GM19238 (cell line): Measurements from ENCODE around the gene SLC49A3.
"Not testable (repeated sequence)": the region's sequence is repeated elsewhere in the genome, so short reads cannot be mapped to it uniquely, and the experiment has no call there.

Experiments used
- DNase-seq: peaks from one replicate; pipeline ENCODE4 v3.0.0; 2011; ENCODE audit warnings: low spot score; ENCODE audit not compliant: insufficient read length

The SLC49A3 gene

GRCh38 chr4:654503-654845 is 34.5 kb downstream of the SLC49A3 start:
- no peak for DNase-seq

DNA sequence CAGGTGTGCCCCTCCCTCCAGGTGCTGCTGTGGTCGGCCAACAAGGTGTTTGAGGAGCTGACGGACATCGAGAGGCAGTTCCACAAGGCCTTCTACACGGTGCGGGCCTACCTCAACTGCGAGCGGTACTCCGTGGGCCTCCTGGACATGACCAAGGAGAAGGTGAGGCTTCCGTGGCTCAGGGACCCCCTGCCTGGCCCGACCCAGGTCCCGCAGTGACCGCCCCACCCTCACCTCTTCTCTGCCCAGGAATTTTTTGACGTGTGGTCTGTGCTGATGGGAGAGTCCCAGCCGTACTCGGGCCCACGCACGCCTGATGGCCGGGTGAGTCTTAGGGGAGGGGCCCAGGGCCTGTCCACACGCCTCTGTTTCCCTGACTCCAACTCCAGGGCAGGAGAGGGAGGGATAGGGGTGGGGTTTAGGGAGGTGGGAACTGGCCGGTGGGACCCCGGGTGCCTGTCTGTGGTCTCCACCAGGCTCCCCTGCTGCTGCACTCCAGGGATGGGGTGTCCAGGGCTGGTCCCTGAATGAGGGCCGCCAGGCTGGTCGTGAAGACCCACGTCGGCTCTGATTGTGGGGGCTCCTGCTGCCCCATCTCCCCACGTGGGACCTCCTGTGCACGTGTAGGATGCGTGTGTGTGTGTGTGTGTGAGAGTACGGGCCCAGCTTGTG is 35.0 kb downstream of the SLC49A3 start:
- DNase-seq, result no peak

DNA sequence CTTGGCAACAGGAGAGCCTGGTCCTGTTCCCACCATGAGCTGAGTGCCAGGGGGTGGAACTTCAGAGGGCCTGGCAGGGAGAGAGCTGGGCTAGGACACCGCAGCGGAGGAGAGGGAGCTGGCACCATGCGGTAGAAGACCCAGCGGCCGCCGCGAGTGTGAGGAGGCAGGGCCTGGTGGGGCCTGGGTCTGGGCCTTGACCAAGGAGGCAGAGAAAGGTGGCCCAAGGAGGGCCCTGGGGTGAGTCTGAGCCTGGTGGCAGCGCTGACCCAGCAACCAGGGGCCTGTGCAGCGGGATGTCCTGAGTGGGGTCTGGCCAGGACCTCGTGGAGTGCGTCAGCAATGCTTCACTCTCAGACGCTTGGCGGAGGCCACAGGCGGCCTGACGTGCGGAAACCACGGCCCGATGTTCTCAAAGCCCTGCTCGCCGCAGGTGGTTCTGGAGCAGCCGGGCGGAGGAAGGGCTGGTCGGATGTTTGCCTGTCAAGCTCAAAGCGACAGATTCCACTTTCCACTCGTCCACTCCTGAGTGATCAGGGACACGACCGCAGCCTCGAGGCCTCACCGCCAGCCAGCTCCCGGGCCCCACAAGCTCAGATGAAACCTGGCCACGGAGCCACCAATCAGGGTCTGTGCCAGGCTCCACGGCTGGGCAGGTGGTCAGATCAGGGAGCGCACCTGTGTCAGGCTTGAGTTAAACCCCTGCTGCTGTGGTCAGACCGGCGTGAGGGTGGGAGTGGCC is 35.7 kb downstream of the SLC49A3 start:
- DNase-seq, result no peak

DNA sequence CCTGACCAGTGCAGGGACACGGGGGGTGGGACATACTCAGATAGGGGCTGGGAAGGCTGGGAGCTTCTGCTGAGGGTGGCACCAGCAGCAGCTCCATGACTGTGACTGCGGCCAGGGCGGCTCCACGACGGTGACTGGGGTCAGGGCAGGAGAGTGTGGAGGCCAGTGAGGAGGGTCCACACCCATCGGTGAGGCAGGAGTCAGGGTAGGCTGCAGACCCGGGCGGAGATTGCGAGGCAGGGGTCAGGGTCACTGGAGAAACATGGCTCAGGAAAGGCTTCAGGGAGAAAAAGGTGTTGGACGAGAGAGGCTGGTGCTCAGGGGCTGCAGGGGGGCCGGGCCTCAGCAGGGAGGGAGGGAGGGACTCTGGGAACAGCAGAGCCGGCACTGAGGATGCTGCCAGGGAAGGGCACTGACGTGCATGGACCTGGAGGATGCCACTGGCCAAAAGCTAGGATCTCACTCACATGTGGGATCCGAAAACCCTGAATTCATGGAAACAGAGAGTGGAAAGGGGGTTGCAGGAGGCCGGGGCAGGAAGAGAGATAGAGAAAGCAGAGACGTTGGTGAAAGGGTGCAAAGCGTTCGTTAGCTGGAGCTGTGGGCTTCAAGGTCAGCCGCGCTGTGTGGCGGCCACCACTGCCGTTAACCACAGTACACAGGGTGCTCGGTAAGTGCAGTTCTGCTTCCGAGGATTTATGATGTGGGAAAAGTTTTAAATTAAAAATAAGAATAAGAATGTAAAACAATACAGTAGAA is 36.9 kb downstream of the SLC49A3 start:
- DNase-seq, result no peak

DNA sequence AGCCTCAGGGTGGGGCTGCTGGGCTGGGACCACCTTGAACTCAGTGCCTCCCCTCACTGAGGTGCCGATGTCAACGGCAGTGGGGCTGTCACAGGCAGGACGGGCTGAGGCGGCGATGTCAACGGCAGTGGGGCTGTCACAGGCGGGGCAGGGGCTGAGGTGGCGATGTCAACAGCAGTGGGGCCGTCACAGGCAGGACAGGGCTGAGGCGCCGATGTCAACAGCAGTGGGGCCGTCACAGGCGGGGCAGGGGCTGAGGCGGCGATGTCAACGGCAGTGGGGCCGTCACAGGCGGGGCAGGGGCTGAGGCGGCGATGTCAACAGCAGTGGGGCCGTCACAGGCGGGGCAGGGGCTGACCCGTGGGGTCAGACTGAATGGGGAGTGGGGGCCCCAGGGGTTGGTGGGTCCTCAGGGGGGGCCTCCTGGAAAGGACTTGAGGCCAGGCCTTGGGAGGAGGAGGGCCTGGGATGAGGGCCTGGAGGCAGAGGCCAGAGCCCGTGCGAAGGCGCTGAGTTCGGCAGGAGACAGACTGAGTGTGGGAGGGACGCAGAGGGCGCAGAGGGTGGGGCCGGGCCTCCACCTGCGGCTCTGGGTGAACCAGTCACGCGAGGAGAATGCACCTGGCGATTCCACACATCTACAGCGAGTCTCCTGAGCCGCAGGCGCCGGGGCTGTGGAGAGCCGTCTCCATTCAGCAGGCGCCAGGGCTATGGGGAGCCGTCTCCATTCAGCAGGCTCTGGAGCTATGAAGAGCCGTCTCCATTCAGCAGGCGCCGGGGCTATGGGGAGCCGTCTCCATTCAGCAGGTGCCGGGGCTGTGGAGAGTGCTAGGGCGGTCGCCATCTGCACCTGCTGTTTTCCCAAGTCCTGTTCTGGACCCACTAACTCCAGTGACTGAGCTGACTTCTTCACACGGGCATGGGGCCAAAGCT is 37.7 kb downstream of the SLC49A3 start:
- no peak for DNase-seq

DNA sequence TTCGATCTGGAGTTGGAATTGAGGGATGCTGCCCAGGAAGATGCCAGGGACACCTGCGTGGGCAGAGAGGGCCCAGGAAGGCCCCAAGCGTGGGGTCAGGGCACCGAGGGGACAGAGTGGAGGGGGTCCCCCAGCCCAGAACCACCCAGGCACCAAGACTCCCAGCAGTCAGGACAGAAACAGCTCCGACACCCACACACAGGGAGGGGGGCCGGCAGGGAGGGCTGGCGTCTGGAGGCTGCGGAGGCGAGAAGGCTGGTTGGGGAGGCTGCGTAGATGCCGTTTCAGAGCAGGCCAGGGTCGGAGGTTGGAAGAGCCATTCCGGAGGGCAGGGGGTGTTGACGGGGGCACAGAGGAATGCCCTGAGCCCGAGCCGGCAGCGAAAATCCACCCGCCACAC is 38.5 kb downstream of the SLC49A3 start:
- no peak for DNase-seq

DNA sequence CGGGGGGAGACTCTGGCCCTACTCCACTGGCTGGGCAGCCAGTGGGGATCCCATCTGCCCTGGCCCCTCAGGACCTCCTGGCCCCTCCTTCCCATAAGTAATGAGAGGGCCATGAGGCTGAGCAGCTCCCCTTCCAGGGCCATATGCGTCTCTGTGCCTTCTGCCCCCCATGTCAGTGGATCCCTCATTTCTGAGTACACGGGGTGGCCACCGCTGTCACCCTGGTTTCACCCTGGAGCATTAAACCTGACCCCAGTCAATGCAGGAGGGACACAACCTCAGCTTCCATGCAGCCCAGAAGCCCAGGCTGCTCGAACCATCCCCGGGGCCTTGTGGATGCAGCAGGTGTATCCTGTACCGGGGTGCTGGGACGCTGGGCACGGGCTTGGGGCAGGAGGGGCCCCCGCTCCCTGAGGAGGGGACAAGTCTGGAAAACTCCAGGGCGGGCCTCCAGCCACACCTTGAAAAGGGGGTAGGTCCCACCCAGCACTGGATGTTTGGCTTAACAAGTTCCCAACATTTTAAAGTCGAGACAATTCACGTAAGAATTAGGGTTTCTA is 39.1 kb downstream of the SLC49A3 start:
- no peak for DNase-seq

DNA sequence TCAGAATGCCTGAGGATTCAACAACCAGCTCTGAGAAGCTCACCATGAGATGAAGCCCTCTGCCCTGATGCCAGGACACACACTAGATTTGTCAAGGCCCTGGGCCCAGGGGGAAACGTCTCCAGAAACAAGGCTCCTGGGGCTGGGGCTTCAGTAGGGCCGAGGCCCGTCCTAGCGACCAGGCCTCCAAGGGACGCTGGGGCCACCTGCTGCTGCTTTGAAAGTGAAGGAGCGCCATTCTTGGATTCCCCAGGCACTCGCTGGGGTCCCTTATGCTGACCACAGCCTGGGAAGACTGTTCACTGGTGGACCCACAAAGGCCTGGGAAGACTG is 39.7 kb downstream of the SLC49A3 start:
- DNase-seq, result no peak

GRCh38 chr4:648579-649292 is 40.2 kb downstream of the SLC49A3 start:
- no peak for DNase-seq

DNA sequence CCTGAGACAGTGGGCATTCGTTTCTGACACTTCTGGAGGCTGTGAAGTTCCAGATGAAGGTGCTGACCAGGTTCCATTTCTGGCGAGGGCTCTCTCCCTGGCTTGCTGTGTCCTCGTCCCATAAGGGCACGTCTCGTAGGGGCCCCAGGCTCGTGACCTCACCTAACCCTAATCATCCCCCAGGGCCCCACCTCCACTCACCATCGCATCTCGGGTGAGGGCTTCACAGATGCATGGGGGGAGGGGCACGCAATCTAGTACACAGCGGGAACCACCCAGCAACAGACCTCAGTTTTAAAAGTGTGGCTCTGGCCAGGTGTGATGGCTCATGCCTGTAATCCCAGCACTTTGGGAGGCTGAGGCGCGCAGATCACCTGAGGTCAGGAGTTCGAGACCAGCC is 41.5 kb downstream of the SLC49A3 start:
- DNase-seq, result no peak

- DNase-seq, result no peak
Measured at GRCh38 chr4:646460-646859, 42.5 kb downstream of the SLC49A3 start.

GRCh38 chr4:642366-642765 is 46.6 kb downstream of the SLC49A3 start:
- not testable (repeated sequence) for DNase-seq

GRCh38 chr4:637536-638280 is 51.2 kb downstream of the SLC49A3 start:
- DNase-seq, result no peak

GRCh38 chr4:636628-637159 is 52.3 kb downstream of the SLC49A3 start:
- DNase-seq, result no peak

DNA sequence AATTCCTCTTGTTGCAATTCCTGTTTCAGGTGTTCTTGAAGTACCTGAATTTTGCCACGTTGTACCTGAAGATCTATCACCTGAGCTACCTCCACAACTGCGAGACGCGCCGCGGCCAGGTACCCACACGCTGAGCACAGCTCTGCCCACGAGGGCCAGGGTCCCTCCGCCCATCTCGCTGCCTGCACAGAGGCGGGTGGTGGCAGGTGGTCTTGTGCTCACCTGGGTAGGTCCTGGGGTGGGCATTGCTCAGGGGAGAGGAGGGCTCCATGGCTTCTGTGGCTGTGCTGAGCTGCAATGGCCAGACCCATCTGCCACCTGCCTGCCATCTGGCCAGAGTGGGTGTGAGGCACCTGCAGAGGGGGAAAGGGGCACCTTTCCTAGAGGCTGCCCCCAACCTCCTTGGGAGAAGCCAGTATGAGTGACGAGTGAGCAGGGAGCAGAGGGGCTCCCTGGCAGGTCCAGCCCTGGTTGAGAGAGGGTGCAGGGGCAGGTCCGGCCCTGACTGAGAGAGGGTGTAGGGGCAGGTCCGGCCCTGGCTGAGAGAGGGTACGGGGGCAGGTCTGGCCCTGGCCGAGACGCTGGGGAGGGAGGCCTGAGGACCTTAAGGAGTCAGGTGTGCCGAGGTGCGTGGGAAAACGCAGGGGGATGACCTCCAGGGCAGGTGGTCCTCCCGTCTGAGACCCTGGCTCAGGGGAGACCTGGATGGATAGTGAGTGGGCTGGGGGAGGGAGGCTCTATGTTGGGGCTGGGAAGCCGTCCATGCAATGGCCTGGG is 52.9 kb downstream of the SLC49A3 start:
- DNase-seq, result no peak

DNA sequence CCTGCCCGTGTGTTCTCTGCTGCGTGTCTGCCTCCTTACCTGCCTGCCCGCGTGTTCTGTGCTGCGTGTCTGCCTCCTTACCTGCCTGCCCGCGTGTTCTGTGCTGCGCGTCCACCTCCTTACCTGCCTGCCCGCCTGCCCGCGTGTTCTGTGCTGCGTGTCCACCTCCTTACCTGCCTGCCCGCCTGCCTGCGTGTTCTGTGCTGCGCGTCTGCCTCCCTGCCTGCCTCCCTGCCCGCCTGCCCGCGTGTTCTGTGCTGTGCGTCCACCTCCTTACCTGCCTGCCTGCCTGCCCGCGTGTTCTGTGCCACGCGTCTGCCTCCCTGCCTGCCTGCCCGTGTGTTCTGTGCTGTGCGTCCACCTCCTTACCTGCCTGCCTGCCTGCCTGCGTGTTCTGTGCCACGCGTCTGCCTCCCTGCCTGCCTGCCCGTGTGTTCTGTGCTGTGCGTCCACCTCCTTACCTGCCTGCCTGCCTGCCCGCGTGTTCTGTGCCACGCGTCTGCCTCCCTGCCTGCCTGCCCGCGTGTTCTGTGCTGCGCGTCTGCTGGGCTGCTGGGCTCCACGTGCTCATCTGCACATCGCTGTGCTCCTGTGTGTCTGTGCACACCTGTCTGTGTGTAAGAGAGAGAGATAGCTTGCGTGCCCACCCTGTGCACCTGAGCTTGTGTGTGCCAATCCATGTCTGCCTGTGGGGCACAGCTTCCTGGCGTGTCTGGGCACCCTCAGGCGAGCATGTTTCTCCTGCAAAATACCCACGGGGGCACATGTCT is 53.7 kb downstream of the SLC49A3 start:
- not testable (repeated sequence) for DNase-seq

DNA sequence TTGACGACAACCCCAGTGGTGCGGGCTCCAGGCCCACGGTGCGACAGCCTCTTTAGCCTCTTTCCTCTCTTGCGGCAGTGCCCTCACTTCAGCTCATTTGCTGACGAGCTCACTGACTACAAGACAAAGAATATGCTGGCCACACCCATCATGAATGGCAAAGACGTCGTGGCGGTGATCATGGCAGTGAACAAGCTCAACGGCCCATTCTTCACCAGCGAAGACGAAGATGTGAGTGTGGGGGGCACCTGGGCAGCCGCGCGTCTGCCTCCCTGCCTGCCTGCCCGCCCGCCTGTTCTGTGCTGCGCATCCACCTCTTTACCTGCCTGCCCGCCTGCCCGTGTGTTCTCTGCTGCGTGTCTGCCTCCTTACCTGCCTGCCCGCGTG is 54.4 kb downstream of the SLC49A3 start:
- DNase-seq, result no peak

GRCh38 chr4:633976-634598 is 54.9 kb downstream of the SLC49A3 start:
- no peak for DNase-seq
